GM18519 (cell line): ENCODE results near the gene SMARCC2.

Source experiments
- ATAC-seq: cut with Tn5 transposase; IDR thresholded peaks from one replicate; pipeline ENCODE4 v1.9.1; 2021; ENCODE audit warnings: mild to moderate bottlenecking, moderate library complexity; ENCODE audit not compliant: unreplicated experiment, low FRiP score

Gene SMARCC2

DNA sequence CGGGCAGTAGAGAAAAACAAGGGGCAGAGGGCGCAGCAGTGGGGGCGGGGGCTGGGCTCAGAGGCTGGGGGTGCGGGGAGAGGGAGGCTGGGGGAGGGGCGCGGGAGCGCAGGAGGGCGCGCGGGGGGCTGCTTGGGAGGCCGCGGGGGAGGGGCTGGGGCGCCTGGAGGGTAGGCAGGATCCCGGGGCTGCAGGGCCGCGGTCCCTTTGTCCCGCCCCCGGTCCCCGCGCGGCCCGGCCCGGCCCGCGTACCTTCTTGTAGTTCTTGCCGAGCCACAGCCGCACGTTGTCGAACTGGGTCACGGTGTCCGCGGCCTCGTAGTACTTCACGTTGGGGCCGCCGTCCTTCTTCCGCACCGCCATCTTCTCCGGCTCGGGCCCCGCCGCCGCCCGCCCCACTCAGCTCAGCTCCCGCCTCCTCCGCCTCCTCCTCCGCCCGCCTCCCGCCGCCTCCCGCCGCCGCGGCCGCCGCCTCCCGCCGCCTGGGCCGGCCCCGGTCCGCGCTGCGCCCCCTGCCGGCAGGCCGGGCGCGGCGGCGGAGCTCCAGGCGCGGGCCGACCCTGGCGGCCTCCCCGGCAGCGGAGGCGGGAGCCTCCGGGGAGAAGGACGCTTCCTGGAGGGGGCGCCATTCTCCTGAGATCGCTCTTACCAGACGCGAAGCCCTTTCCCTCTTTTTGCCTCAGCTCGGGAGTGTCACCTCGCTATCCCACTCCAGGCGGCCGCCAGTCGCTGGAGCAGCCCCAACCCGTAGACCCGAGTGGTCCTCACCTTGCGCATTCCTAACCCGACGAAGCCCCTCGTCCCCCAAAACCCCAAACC lies at the start of gene SMARCC2:
Gene SMARCC2, minus strand, starts transcription at position 385 of the 819 bp plus-strand sequence. Its CDS starts 22 bp downstream, at position 363.
- peak; percentile 67 for ATAC-seq

DNA sequence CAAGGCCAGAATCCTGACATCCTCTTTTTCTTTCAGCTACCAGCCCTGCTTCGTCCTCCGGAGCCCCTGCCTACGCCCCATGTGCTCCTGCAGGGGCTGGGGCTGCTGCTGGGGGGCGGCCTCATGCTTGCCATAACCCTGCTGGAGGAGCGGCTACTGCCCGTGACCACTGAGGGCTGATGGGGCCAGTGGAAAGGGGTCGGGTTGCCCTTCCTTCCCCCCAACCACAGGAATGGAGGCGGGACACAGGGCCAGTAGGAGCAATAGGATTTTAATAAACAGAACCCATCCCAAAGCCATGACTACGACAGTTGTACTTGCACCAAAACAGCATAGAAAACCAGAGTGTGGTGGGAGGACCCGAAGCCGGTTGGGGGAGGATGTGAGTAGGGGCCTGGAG lies 48.3 kb upstream of the SMARCC2 start:
- ATAC-seq: no peak

DNA sequence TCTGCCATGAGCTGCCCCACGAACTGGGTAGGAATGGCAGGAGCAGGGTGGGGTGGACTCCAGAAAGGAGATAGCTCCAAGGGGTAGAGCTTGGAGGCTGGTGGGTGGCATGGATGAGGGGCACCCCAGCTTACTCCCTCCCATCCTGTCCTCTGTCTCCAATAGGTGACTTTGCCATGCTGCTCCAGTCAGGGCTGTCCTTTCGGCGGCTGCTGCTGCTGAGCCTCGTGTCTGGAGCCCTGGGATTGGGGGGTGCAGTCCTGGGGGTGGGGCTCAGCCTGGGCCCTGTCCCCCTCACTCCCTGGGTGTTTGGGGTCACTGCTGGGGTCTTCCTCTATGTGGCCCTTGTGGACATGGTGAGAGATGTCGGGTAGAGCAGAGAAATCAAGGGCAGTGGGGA lies 47.7 kb upstream of the SMARCC2 start:
- ATAC-seq: no peak

DNA sequence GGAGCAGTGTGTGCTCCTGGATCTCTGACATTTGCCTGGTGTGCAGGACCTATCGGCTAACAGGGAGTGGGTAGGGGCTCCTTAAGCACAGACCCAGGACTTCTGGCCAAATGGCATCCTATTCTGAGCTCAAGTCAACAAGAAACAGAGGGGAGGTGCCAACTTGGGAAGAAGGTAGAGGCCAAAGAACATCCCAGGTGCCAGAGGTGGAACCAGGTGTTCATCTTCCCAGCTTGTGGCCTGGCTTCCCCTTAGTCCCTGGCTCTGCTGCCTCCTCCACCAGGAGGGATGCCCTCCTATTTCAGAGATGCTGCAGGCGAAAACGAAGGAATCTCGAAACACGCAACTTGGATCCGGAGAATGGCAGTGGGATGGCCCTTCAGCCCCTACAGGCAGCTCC lies 46.8 kb upstream of the SMARCC2 start:
- no peak for ATAC-seq

DNA sequence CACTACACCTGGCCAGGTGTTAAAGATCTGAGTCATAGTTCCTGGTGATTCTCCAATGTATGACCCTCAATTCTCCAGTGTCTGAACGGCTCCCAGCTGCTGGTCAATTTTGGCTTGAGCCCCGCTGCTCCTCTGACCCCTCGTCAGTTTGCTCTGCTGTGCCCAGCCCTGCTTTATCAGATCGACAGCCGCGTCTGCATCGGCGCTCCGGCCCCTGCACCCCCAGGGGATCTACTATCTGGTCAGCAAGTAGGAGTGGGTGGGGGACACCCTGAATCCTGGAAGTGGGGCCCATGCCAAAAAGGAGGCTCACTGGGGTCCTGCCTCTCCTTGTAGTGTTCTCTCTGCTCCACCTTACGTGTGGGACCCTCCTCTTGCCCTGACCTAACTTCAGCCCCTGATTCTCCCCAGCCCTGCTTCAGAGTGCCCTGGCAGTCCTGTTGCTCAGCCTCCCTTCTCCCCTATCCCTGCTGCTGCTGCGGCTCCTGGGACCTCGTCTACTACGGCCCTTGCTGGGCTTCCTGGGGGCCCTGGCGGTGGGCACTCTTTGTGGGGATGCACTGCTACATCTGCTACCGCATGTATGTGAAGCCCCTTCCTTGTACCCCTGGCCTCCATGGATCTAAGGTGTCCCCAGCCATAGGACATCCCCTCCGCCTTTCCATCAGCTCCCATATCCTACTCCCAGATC lies 45.6 kb upstream of the SMARCC2 start:
- no peak for ATAC-seq

DNA sequence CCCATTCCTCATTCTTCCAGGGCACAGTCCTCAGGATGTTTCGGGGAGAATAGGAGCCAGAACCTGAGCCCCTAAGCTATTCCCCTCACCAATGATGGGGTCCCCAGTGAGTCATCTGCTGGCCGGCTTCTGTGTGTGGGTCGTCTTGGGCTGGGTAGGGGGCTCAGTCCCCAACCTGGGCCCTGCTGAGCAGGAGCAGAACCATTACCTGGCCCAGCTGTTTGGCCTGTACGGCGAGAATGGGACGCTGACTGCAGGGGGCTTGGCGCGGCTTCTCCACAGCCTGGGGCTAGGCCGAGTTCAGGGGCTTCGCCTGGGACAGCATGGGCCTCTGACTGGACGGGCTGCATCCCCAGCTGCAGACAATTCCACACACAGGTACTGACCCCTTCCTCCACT lies 41.9 kb upstream of the SMARCC2 start:
- ATAC-seq: no peak

DNA sequence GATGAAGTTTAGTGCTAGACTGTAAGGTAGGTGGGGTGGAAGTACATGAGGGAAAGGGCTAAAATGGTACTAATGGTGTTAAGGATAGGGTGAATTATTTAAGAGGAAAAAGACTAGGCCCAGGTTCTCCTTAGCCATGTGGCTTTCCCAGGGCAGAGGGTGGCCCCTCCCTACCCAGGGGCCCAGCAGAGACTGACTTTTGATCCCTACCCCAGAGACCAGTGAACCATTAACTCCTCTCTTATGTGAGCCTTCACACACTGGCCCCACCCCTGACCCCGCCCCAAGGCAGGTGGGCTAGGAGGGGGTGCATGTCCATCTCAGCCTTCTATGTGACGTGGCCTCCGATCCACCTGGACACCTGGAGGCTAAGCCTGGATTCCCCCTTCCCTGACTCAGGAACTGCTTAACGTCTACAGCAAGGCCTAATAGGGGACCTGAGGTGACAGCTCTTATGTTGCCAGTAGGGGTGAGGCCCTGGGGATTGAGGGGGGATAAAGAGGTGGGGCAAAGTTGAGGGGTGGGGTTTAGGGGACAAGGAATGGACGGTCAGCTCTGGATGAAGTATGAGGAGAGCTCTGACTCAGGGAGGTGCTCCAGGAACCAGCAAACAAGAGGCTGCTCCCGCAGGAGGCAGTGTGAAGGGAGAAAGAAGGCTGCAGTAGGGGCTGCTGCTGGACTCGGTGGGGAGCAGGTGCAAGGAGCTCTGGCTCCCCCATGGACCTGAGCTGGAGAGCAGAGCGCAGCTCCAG lies 41.3 kb upstream of the SMARCC2 start:
- no peak for ATAC-seq

DNA sequence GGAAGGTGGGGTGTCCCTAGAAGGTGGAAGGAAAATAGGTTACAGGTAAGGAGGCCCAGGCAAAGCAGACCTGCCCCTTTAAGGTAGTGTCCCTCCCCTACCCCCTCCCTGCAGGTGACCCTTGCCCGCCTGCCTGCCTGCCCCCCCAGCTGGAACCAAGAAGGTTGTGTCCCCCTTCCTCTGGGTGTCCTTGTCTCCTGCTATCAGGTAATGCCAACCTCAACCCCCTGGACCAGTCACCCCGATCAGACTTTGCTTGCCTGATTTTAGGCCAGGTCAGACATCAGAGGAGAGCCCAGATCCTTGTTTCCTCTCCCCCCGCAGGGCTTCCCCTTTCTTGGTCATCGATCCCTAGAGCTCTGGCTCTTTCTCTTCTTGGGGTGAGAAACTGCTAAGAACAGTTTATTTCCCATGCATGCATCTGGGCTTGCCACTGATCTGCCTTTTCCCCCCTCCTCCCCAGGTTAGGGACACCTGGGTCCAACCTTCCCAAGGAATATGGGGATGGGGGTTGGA lies 40.7 kb upstream of the SMARCC2 start, which contains the start of gene SLC39A5:
Gene SLC39A5, plus strand, starts transcription at position 136 of the 516 bp plus-strand sequence. CDS start 1,224 bp downstream, outside the sequence.
- ATAC-seq: no peak

DNA sequence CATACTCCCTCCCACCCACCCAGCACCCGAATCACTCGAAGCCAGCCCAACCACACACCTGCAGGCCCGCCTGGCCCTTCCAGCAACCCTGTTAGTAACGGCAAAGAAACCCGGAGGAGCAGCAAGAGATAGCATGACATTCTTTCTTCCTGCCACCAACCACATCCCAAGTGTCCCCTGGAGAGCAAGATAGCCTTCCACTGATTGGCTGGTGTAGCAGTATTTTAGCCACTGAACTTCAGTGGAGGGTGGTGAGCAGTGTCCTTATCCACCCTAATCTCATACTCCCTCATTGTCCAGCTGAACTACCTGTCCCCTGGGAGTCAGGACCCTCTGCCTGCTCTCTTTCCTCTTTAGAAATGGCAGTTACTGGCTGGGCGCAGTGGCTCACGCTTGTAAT lies 39.8 kb upstream of the SMARCC2 start:
- no peak for ATAC-seq

DNA sequence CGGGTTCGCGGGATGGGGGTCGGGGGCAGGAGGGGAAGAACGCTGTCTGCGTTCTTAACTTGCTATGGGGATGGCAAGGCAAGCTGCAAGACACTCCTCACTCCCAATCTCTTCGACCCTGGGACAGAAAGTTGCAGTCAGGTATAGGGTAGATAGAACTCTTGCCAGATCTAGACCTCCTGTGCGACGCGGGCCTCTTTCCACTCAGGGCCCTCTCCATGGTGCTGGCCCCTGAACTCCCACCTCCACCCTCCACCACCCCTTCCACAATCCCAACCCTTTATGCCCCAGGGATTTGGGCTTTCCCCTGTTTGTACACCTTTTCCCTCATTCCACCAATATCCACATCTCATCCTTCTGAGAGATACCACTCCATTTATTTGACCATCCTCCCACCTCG lies 35.7 kb upstream of the SMARCC2 start:
- ATAC-seq: no peak

DNA sequence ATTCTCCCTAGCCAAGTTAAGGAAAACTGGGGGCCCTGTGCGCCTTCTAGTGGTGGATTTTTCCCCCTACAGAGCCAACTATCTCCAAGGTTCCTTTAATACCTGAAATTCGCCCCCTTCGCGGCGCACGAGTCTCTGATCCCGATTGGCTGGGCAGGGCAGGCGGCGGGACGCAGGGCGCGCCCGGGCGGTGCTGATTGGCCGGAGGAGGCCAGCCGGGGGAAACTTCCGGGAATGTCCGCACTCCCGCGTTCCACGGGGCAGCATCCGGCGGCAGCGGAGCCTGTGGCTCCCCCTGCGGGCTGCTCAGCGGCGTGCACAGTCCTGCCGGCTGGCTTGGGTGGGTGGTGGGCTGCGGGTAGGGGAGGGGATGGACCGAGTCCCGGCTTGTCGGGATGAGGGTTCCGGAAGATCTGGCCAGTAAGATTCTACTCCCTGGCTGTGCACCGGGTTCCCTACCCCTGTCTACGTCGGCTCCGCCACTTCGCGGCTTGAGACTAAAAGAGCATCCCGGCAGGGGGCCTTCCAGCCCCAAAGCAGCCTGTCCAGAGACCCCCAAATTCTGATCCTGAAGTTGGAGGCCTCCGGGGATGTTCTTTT lies 34.9 kb upstream of the SMARCC2 start, which contains the start of gene NABP2:
Gene NABP2, plus strand, starts transcription at position 241 of the 600 bp plus-strand sequence. CDS start 515 bp downstream, outside the sequence.
- peak; percentile 58 for ATAC-seq

DNA sequence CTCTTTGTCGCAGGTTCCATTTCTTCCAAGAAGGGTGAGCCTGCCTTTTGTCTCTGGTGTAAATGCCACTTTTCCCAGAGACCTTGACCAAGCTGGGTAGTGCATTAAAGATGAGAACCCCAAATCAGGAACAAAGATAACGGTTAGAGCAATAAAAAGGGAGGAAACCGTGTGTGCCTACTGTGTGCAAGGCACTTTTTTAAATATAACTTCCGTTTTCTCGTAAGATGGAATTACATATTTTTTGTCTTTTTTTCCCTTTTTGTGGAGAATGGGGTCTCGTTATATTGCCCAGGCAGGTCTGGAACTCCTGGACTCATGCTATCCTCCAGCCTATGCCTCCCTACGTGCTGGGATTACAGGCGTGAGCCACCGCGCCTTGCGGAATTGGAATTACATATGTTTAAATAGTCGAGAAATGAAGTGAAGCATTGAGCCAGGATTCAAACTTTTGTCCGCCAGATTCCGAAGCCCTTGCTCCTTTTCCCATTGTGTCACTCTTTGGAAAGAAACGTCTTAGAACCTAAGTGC lies 34.4 kb upstream of the SMARCC2 start:
- no peak for ATAC-seq

DNA sequence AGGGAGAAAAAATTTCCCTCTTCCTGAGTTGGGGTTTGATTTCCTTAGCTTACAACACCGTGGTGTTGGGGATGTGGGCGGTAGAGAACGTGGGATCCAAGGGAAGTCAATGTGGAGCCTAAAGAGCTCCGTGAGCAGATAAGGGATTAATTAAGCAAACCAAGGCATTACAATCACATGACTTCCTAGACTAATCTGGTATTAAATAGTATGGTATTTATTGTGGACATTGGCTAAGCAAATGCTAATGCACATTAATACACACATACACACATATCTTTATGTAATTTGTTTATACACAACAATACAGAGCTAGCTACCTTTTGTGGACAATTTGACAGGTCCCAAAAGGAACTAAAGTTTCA lies 33.2 kb upstream of the SMARCC2 start:
- ATAC-seq: no peak

DNA sequence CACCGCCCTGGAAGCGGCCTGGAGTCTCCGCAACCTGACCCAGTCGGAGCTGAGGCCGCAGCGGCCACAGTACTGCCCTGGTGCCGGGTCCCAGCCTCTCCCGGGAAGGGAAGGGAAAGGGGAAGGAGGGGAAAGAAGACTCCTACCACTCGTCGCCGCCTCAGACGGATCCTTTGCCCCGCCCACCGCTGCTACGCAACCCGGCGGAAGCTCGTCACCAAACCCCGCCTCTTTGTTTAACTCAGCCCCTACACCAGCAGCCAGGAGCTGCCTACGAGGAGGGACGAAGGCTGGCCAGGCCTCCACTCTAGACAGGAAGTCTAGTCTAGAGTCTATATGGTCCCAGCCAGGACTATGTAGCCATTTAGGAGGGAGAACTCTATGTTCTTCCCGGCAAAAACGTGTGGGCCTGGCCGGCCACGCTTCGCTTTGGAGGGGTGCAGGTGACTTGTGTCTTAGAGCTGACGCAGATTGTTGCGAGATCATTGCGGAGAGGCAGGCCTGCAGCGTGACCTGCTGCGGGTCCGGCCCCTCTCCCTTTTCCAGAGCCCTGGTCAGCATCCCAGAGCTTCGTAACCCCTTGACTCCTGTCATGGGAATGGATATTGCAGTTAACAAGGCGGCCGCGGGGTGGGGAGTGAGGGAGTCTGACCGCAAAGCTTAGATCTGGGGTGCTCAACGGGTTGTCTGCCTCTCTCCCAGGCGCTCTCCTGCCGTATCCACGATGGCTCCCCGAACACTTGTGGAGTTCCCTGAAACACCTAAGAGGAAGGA lies 32.7 kb upstream of the SMARCC2 start, which contains the start of gene RNF41:
Gene RNF41, minus strand, starts transcription at position 166 of the 774 bp plus-strand sequence. CDS start 7,875 bp downstream, outside the sequence.
- ATAC-seq: peak; percentile 71

DNA sequence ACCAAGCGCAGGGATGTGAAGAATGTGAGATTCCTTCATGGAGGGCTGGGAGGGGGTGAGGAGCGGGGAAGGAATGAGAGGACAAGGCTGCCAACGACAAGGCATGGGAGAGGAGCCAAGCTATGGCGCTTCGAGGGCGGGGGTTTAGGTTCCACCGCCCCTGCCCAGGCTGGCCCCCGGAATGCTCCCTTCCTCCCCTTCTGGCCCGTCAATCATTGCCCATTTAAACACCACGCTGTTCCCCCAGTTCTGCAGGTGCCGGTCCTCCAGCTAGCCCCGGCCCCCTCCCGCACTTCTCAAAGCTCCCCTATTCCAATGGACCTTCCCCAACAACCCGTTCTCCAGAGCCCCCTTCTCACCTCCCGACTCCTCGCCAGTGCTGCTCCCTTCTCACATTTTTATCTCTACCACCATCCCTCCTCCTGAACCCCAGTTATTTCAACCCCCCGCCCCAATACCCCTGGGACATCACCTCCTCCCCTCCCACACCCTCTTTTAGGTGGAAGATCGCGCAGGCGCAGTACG lies 32.0 kb upstream of the SMARCC2 start:
- ATAC-seq: peak; percentile 8

DNA sequence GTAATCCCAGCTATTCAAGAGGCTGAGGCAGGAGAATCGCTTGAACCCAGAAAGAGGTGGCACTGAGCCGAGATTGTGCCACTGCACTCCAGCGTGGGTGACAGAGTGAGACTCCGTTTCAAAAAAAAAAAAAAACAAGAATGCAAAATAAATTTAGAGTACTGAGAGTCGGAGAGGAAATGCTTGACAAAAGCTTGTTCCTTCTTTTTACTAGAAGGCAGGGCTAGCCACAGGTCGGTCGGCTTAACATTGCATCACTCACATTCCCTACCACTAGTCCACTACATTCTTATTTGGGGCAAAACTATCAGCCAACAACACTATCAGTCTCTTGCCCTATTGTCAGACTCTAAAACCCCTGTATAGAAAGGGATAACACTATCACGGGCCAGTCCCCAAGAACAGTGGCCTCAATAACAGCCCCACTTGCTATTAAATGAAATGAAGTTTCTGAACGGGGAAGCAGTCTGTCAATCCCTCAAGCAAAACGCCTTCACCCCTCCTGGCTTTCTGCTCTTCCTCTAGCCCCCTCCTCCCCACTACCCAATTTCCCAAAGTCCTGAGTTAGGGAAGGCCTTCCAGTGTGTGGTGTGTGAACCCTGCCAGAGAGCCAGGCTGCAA lies 31.4 kb upstream of the SMARCC2 start:
- no peak for ATAC-seq

DNA sequence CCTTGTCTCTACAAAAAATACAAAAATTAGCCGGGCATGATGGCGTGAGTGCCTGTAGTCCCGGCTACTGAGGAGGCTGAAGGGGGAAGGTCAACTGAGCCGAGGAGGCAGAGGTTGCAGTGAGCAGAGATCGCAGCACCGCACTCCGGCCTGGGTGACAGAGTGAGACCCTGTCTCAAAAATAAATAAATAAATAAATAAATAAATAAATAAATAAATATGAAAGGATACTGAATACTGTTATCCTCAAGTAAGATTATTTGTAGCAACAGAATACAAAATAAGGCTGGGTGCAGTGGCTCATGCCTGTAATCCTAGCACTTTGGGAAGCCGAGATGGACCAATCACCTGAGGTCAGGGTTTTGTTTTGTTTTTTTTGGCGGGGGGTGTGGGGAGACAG lies 30.6 kb upstream of the SMARCC2 start:
- ATAC-seq: no peak

DNA sequence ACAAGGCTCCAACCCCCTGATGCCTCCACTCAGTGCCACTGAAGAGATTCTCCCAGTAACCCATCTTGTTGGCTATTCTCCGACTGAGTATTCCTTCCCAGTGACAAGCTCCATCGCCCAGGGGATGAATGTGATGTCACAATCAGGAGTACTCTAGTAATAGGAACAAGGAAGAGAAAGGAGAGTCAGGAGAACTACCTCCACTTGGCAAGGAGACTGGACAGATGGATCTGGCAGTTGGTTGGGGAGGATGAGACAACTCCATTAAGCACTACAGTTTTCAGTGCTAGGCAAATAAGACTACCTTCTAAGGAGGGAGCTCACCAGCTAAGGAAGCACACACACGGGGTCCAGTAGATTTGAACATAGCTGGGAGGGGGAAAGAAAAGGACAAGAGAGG lies 27.2 kb upstream of the SMARCC2 start:
- no peak for ATAC-seq

DNA sequence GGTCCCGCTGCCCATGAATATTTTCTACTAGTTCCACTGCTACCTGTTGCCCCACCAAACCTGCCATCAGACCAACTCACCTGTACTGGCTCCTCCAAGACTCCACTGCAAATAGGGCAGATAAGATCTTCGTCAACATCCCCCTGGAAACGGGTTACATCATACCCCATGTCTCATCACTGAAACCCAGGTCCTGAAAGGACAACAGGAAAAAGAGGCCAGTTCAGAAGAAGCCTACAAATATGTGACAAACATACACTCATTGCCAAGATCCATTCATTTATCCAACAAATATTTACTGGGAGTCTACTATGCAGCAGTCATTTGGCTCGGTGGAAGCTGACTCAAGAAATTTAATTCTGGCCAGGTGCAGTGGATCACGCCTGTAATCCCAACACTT lies 24.6 kb upstream of the SMARCC2 start:
- ATAC-seq: no peak
